Fibroblast of lung (primary cell): Measurements from ENCODE around the gene PTPRCAP. TPM values are rescaled to one million over a fixed set of nuclear protein-coding genes. Genes with fewer than 3 reads are reported as not detected.

Source experiments
- DNase-seq, 2 donors: peaks; one replicate each; pipeline versions ENCODE4 v3.0.0 to v3.0.0-alpha.2; 2010; ENCODE audit warnings: low read depth in 2 of 2
- H2AFZ ChIP-seq: 2 replicates; pipeline ENCODE4 v1.5.1; 2012; ENCODE audit warnings: low read length, control low read depth, inconsistent platforms
- H3K27ac ChIP-seq: 2 replicates; pipeline ENCODE4 v1.5.1; 2011; ENCODE audit warnings: low read length, control low read depth; ENCODE audit not compliant: insufficient read depth
- H3K27me3 ChIP-seq: 2 replicates; pipeline ENCODE4 v1.5.1; 2011; ENCODE audit warnings: mild to moderate bottlenecking, low read length; ENCODE audit not compliant: control insufficient read depth, insufficient read depth
- H3K36me3 ChIP-seq: 2 replicates; pipeline ENCODE4 v1.5.1; 2011; ENCODE audit warnings: low read length; ENCODE audit not compliant: control insufficient read depth, insufficient read depth
- H3K4me1 ChIP-seq: 2 replicates; pipeline ENCODE4 v1.5.1; 2011; ENCODE audit warnings: low read length; ENCODE audit not compliant: control insufficient read depth, insufficient read depth; ENCODE audit errors: extremely low read depth
- H3K4me2 ChIP-seq: 2 replicates; pipeline ENCODE4 v1.5.1; 2011; ENCODE audit warnings: low read length, control low read depth; ENCODE audit not compliant: insufficient read depth; ENCODE audit errors: extremely low read depth
- H3K4me3 ChIP-seq, 4 experiments: fragments of 200-600 bp in 1 of 4; sonication (generic) in 1 of 4; replicated peaks in 1 of 4; 2 replicates each; pipeline ENCODE4 v1.5.1; 2011 to 2016; ENCODE audit warnings: low read length in 4 of 4, low read depth in 3 of 4, mild to moderate bottlenecking in 3 of 4, control low read depth in 2 of 4, inconsistent platforms in 1 of 4, mixed read lengths in 1 of 4; ENCODE audit not compliant: insufficient read depth in 1 of 4; ENCODE audit errors: control extremely low read depth in 1 of 4
- H3K79me2 ChIP-seq: 2 replicates; pipeline ENCODE4 v1.5.1; 2012; ENCODE audit warnings: mild to moderate bottlenecking, low read length, inconsistent platforms; ENCODE audit not compliant: control insufficient read depth, insufficient read depth
- H3K9ac ChIP-seq: 2 replicates; pipeline ENCODE4 v1.5.1; 2011; ENCODE audit warnings: mild to moderate bottlenecking, low read length, control low read depth; ENCODE audit not compliant: insufficient read depth
- H3K9me3 ChIP-seq: 2 replicates; pipeline ENCODE4 v1.5.1; 2012; ENCODE audit warnings: low read depth, low read length; ENCODE audit not compliant: control insufficient read depth, insufficient read depth
- H4K20me1 ChIP-seq: 2 replicates; pipeline ENCODE4 v1.5.1; 2011; ENCODE audit warnings: low read length; ENCODE audit not compliant: control insufficient read depth, insufficient read depth; ENCODE audit errors: extremely low read depth
- CTCF ChIP-seq, 2 donors: IDR thresholded peaks in 1 of 2; conservative IDR thresholded peaks in 1 of 2; 1 replicate in 1 of 2; 2 replicates in 1 of 2; pipeline ENCODE4 v1.5.1; 2011 to 2012; ENCODE audit warnings: low read length in 2 of 2, control low read depth in 1 of 2, inconsistent platforms in 1 of 2, low read depth in 1 of 2, mild to moderate bottlenecking in 1 of 2
- EZH2 ChIP-seq: IDR thresholded peaks from 2 replicates; pipeline ENCODE4 v1.5.1; 2012; ENCODE audit warnings: low read length, control low read depth, mild to moderate bottlenecking; ENCODE audit errors: missing control alignments
- polyA plus RNA-seq, 2 donors: library from polyadenylated mRNA; depleted of rRNA in 1 of 2; stranded (reverse) in 1 of 2; unstranded in 1 of 2; fragments of >200 nt; gene quantifications; 2 replicates each; pipeline ENCODE4 v1.2.1, GENCODE V29; 2011 to 2012; ENCODE audit warnings: missing spikeins in 1 of 2
- total RNA-seq: library from RNA; depleted of rRNA; stranded (reverse); fragments of >200 nt; gene quantifications from 2 replicates; pipeline ENCODE4 v1.2.1, GENCODE V29; 2014

Gene PTPRCAP
- total and polyA plus RNA-seq, 2 donors (not counting 1 experiment from before 2014, with no cell fraction given), result 0.17 TPM; not detected in 1

- Histone ChIP-seq H3K9ac (no peak overlapping the region), H2AFZ (no peak overlapping the region), H4K20me1 (no peaks in the 10 kb centered on the region), H3K9me3 (no peaks in the 10 kb centered on the region), H3K79me2 (no peaks in the 10 kb centered on the region), H3K36me3 (no peaks in the 10 kb centered on the region), H3K27ac (no peak overlapping the region), H3K4me3 (no peak overlapping the region), H3K4me1 (no peaks in the 10 kb centered on the region), H3K27me3 (peaks cover 16% of the 10 kb centered on the region), H3K4me2 (no peak overlapping the region)
- no peak for DNase-seq
- TF ChIP-seq EZH2 (no peak), CTCF (conservative IDR thresholded peaks at IDR 0.05 in 1 of 2, IDR thresholded peaks at IDR 0.05 in 1 of 2; ENCODE audit: low read depth in 1 of 2, low read length in 2 of 2) (no peak)
These were observed 31.0 kb downstream of the PTPRCAP start for GRCh38 chr11:67406420-67406968.

GRCh38 chr11:67405688-67406339 is 31.7 kb downstream of the PTPRCAP start:
- Histone ChIP-seq H3K4me1 (no peaks in the 10 kb centered on the region), H3K9ac (no peak overlapping the region), H3K36me3 (no peaks in the 10 kb centered on the region), H3K9me3 (no peaks in the 10 kb centered on the region), H2AFZ (no peak overlapping the region), H3K27me3 (peaks cover 12% of the 10 kb centered on the region), H4K20me1 (no peaks in the 10 kb centered on the region), H3K79me2 (peaks cover 5% of the 10 kb centered on the region), H3K27ac (no peak overlapping the region), H3K4me3 (no peak overlapping the region), H3K4me2 (no peak overlapping the region)
- DNase-seq, result no peak
- no peak for TF ChIP-seq EZH2
- TF ChIP-seq CTCF (conservative IDR thresholded peaks at IDR 0.05 in 1 of 2, IDR thresholded peaks at IDR 0.05 in 1 of 2; ENCODE audit: low read depth in 1 of 2, low read length in 2 of 2), result no peak

- Histone ChIP-seq H3K4me2 (no peak overlapping the region), H3K36me3 (no peaks in the 10 kb centered on the region), H3K27ac (no peak overlapping the region), H3K79me2 (peaks cover 12% of the 10 kb centered on the region), H3K4me1 (peaks cover 4% of the 10 kb centered on the region), H3K9me3 (no peaks in the 10 kb centered on the region), H3K4me3 (no peak overlapping the region), H4K20me1 (no peaks in the 10 kb centered on the region), H2AFZ (no peak overlapping the region), H3K27me3 (peaks cover 6% of the 10 kb centered on the region), H3K9ac (no peak overlapping the region)
- TF ChIP-seq CTCF (conservative IDR thresholded peaks at IDR 0.05 in 1 of 2, IDR thresholded peaks at IDR 0.05 in 1 of 2; ENCODE audit: low read depth in 1 of 2, low read length in 2 of 2) (no peak), EZH2 (no peak)
- no peak for DNase-seq
These were observed 32.3 kb downstream of the PTPRCAP start for GRCh38 chr11:67405196-67405567.
